ENCODE data around the gene NAA80.

Gene NAA80

GRCh38 chr3:50293079-50293801, 6.0 kb downstream of the NAA80 start (continued):
- no peak for TF ChIP-seq POU6F1 (CRISPR knock-in tag; IDR thresholded peaks at IDR 0.05; ENCODE audit: borderline replicate concordance, low read depth)
- TF ChIP-seq PATZ1 (CRISPR knock-in tag; IDR thresholded peaks at IDR 0.05; ENCODE audit: borderline replicate concordance), result no peak

- TF ChIP-seq ZC3H10 (CRISPR knock-in tag; IDR thresholded peaks at IDR 0.05) (no peak), SNAI2 (CRISPR knock-in tag; IDR thresholded peaks at IDR 0.05) (peak; percentile 94), PPARA (CRISPR knock-in tag; IDR thresholded peaks at IDR 0.05; ENCODE audit: borderline replicate concordance) (no peak), ISL1 (CRISPR knock-in tag; IDR thresholded peaks at IDR 0.05) (no peak), PATZ1 (CRISPR knock-in tag; IDR thresholded peaks at IDR 0.05; ENCODE audit: borderline replicate concordance) (no peak), OSR1 (CRISPR knock-in tag; IDR thresholded peaks at IDR 0.05) (no peak), CSDC2 (CRISPR knock-in tag; IDR thresholded peaks at IDR 0.05) (peak; percentile 93), RARB (CRISPR knock-in tag; IDR thresholded peaks at IDR 0.05) (no peak), TCF4 (CRISPR knock-in tag; IDR thresholded peaks at IDR 0.05; ENCODE audit: borderline replicate concordance) (no peak), ZNF565 (CRISPR knock-in tag; conservative IDR thresholded peaks at IDR 0.05; ENCODE audit: low read depth) (no peak; the same call in 1 of the 2 replicates), ZNF70 (CRISPR knock-in tag; IDR thresholded peaks at IDR 0.05) (peak; percentile 59; the same call in 1 of the 2 replicates), POU6F1 (CRISPR knock-in tag; IDR thresholded peaks at IDR 0.05; ENCODE audit: borderline replicate concordance, low read depth) (no peak), TOX (CRISPR knock-in tag; IDR thresholded peaks at IDR 0.05; ENCODE audit: borderline replicate concordance) (no peak), CSRNP3 (CRISPR knock-in tag; IDR thresholded peaks at IDR 0.05) (no peak), TSHZ2 (CRISPR knock-in tag; IDR thresholded peaks at IDR 0.05) (peak; percentile 99), ESRRG (CRISPR knock-in tag; IDR thresholded peaks at IDR 0.05) (no peak), ZNF8 (CRISPR knock-in tag; IDR thresholded peaks at IDR 0.05) (peak; percentile 31; the same call in 1 of the 2 replicates), ZFP30 (CRISPR knock-in tag; IDR thresholded peaks at IDR 0.05) (peak; percentile 48; the same call in 1 of the 2 replicates), BACH2 (CRISPR knock-in tag; IDR thresholded peaks at IDR 0.05; ENCODE audit: borderline replicate concordance) (no peak), ARNTL (CRISPR knock-in tag; IDR thresholded peaks at IDR 0.05; ENCODE audit: borderline replicate concordance, low read depth) (no peak), ZFP3 (CRISPR knock-in tag; IDR thresholded peaks at IDR 0.05) (peak; percentile 86), CREB5 (CRISPR knock-in tag; IDR thresholded peaks at IDR 0.05; ENCODE audit: low read depth) (no peak), GLIS3 (CRISPR knock-in tag; IDR thresholded peaks at IDR 0.05) (no peak)
- ATAC-seq, result peak; percentile 98
These were observed 6.8 kb downstream of the NAA80 start, which contains the start of gene IFRD2 for GRCh38 chr3:50292159-50293078. Gene IFRD2 (minus strand): TSS chr3:50292429. CDS start chr3:50292274, 155 bp downstream.

All from SK-N-SH treated with all-trans-retinoic acid at 6 μM for 48 hours (cell line).